GM12873 (cell line): ENCODE results near the gene MYRF.

Source experiments
- TF ChIP-seq, protein P1 (sequence below): IDR thresholded peaks from 2 replicates; pipeline ENCODE4 v1.5.1; 2012; ENCODE audit warnings: low read depth, mild to moderate bottlenecking, moderate library complexity, low read length, control low read depth; ENCODE audit not compliant: insufficient read depth; ENCODE audit errors: missing control alignments

The MYRF gene

DNA sequence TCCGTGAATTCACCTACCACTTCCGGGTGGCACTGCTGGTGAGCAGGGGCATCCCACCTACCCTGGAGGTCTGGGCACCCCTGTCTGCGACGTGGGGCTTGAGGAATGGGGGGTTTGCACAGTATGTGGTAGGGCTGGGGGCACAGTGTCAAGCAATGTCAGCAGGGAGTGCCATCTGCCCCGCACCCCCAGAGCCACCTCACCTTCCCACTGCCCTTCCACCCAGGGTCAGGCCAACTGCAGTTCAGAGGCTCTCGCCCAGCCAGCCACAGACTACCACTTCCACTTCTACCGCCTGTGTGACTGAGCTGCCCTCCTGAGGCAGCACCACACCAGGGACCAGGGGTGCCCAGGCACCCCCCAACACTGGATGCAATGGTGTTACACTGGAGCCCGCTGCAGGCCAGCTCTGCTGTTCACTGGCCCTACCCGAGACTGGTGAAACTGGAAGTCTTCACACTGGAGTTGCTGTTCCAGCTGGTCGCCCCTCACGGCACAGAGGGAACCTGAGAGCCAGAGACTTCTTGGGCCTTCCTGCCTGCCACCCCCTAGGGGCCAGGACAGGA lies 33.5 kb downstream of the MYRF start:
- TF ChIP-seq, protein P1, sequence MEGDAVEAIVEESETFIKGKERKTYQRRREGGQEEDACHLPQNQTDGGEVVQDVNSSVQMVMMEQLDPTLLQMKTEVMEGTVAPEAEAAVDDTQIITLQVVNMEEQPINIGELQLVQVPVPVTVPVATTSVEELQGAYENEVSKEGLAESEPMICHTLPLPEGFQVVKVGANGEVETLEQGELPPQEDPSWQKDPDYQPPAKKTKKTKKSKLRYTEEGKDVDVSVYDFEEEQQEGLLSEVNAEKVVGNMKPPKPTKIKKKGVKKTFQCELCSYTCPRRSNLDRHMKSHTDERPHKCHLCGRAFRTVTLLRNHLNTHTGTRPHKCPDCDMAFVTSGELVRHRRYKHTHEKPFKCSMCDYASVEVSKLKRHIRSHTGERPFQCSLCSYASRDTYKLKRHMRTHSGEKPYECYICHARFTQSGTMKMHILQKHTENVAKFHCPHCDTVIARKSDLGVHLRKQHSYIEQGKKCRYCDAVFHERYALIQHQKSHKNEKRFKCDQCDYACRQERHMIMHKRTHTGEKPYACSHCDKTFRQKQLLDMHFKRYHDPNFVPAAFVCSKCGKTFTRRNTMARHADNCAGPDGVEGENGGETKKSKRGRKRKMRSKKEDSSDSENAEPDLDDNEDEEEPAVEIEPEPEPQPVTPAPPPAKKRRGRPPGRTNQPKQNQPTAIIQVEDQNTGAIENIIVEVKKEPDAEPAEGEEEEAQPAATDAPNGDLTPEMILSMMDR, result peak; percentile 18

DNA sequence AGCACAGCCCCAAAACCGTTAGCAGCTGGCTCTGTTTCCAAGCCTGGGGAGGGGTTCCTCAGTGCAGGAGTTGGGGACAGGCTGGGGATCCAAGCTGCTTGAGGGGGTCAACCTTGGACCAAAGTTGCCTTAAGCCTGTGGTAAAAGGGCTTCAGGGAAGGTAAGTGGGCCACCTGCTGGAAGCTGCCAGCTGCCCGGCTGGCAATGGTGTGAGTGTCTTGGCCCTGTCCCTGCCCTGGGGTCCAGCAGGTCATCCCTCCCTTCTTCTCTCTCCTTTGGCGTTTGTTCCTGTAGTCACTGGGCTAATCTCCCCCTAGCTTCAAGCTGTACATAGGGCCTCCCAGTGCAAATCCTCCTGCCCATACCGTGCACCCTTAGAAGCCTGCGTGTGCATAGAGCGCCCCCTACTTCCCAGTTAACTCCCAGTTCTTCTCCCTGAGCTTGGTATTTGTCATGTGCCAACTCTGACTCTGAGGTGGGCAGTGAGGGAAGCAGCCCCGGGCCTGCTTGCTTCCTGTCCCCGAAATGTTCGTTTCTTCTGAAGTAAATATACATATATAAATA lies 35.6 kb downstream of the MYRF start:
- TF ChIP-seq, protein P1, result peak; percentile 49

DNA sequence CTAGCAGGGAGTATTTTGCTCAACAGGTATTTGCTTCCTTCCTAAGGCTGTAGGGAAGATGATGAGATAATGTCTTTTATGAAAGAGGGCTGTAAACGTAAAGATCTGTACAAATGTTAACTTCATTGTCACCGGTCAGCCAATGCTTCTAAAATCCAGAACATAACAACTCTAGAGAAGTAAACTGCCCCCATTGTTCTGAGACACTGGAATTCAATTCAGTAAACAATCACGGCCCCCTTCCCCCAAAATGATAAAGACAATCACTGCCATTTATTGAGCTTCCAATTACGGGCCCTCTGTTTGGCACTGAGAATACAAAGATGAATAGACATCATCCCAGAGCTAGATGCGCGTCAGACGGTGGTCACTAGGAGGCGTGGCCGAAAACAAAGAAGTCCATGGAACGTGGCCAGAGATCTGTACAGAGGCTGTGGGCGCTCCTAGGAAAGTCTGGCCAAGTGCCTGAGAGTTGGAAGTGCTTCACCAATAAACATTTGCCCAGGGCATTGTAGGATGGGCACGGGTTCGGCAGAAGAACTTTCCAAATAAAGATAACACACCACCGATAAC lies 39.4 kb downstream of the MYRF start:
- TF ChIP-seq, protein P1, result no peak

DNA sequence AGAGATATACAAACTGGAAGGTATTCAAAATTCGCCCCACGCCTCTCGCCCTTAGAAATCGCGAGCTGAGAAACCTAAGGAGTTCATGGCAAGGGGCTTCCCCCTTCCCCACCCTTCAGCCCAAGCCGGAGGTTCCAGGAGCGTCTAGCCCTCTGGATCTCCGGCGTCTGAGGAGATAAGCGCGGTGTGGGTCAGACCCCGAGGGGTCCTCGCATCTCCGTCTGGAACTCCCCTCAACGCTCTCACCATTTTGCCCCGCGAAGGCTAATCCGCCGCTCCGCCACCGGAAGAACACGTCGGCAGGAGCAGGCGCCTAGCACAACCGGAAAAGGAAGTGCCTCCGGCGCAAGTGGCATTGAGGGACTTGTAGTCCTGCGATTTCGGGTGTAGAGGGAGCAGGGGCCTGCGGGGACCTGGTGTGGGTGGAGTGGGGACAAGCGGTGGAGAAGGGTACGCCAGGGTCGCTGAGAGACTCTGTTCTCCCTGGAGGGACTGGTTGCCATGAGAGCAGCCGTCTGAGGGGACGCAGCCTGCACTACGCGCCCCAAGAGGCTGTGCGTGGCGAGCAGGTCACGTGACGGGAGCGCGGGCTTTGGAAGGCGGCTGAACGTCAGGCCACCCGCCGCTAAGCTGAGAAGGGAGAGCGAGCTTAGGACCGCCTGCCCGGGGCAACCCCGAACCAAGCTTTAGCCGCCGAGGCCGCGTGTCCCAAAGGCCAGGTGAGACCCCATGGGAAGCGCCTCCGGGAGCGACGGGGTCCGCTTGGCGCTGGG lies 40.1 kb downstream of the MYRF start, which contains the start of the genes FEN1 and TMEM258:
Gene FEN1 (plus strand): TSS at position 602 of the 773 bp plus-strand sequence. CDS start 2,451 bp downstream, outside the sequence.
Gene TMEM258 (minus strand): TSS at position 290 of the 773 bp plus-strand sequence. CDS start 41 bp downstream, at position 249.
- TF ChIP-seq, protein P1, result no peak

DNA sequence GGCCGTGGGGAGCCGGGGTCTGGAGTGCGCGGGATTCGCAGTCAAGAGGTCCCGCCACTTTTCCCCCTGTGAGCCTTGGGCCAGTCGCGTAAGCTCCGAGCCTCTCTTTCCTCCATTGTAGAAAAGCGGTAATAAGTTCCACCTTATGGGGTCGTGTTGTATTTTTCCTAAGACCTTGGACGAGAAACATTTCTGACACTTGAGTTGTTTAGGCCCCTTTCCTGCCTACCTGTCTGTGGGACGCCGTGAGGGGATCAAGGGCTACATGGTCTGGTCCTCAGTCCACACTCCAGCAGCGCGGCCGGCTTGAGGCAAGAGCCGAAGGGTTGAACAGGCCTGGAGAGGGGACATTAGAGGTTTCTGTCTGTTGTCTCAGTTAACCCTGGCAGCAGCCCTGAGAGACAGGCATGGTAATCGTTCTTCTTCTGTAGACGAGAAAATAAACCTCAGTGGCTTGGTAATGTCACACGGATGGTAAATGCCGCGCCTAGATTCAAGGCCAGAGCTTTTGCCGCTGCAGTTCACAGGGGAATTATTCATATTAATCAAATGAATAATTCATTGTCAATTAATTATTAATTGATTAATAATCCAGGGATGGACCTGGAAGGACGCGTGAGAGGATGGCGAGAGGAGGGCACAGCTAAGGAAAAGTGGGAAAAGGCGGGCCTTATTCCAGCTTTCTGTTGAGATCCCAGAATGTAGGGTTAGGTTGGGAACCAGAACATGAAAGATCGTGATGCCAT lies 40.8 kb downstream of the MYRF start:
- TF ChIP-seq, protein P1, result no peak

DNA sequence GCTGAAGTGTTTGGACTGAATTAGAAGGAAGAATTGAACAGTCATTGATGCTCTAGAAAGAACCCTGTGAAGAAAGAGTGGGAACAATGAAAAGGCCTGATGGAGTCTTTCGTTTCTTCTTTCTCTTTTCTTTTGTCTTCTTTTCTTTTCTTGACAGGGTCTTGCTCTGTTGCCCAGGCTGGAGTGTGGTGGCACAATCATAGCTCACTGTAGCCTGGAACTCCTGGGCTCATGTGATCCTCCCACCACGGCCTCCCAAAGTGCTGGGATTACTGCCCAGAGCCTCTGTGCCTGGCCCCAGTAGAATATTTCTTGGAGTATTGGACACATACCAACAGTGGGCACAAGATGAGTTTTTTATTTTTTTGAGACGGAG lies 41.4 kb downstream of the MYRF start:
- TF ChIP-seq, protein P1, result no peak
